ENCODE results near the gene PCNA. TPM values are rescaled to one million over a fixed set of nuclear protein-coding genes. Genes with fewer than 3 reads are reported as not detected.

Gene PCNA
- total and polyA plus RNA-seq, 9 of the 15 experiments (the other 6 are each of a cell fraction or from before 2014, with no cell fraction given): 213 to 390 (median 291) TPM

DNA sequence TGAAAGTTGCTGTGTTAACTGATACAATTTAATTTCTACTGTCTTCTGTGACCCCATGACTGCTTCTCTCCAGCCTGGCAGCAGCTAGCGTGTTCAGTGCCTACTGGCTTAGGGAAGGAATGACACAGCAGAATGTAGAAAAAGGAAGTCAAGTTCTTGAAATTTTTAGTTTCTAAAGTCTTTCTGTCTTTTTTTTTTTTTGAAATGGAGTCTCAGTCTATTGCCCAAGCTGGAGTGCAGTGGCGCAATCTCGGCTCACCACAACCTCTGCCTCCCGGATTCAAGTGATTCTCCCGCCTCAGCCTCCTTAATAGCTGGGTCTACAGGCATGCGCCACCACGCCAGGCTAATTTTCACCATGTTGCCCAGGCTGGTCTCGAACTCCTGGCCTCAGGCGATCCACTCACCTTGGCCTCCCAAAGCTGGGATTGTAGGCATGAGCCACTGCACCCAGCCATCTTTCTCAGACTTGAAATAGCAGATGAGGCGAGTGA, 39.3 kb downstream of the PCNA start:
- H2AFZ ChIP-seq (ENCODE audit: low read depth, low read length): peak overlapping the region; percentile 17; the same call in 1 of the 2 replicates
- no peak overlapping the region for H3K4me2 ChIP-seq (ENCODE audit: insufficient read depth, low read length)
- H3K9me3 ChIP-seq (replicated peaks; ENCODE audit: control insufficient read depth, insufficient read depth, low read depth, low read length): no peaks in the 10 kb centered on the region
- no peaks in the 10 kb centered on the region for H4K20me1 ChIP-seq (replicated peaks; ENCODE audit: control insufficient read depth, insufficient read depth, low read length)
- POLR2A ChIA-PET: interaction anchor here (0.9 to 1.7 kb wide), 3 partner anchors 8 to 23 kb away, joined by 4 to 5 read pairs (median 4); no protein-coding TSS in a partner anchor
- no peak; the same call in 2 of the 3 replicates for ATAC-seq
- H3K27me3 ChIP-seq (ENCODE audit: control insufficient read depth in 2 of 2, insufficient read depth in 2 of 2, low read length in 2 of 2): no peaks in the 10 kb centered on the region
- no TSS peak for BruUV-seq (replicated peaks)
- WGBS (ENCODE audit: insufficient coverage, low coverage, missing lambda C conversion rate): 52% methylated on average over 8 of the region's 10 CpGs
- no peaks in the 10 kb centered on the region for H3K79me2 ChIP-seq (ENCODE audit: control insufficient read depth, insufficient read depth, low read length)
- H3K4me1 ChIP-seq (replicated peaks in 1 of 2; ENCODE audit: control insufficient read depth in 2 of 2, insufficient read depth in 2 of 2, low read length in 2 of 2): peaks cover 4 to 20% of the 10 kb centered on the region in 2 experiments; a peak in 4 of 5 replicates
- intact Hi-C loops (cut with micrococcal nuclease) (no loop called here), in situ Hi-C loops (cut with MboI) (no loop called here)
- no peak overlapping the region for H3K4me3 ChIP-seq
- CTCF ChIA-PET (ENCODE audit: low intra/inter-chr PET ratio): no interaction called here
- FAIRE-seq: peak; percentile 15
- H3K9ac ChIP-seq (ENCODE audit: insufficient read depth in 1 of 2, low read depth in 2 of 2, low read length in 2 of 2): no peak overlapping the region
- peak overlapping the region; percentile 20; the same call in 1 of the 3 replicates for H3K27ac ChIP-seq (ENCODE audit: extremely low read depth, low read depth, low read length)
- H3K9me1 ChIP-seq (ENCODE audit: control insufficient read depth, insufficient read depth, low read length): no peaks in the 10 kb centered on the region
- peak in 1 of 4 experiments; percentile 12 for DNase-seq (ENCODE audit: extremely low read depth in 1 of 4, low spot score in 3 of 4)
- no peaks in the 10 kb centered on the region for H3K36me3 ChIP-seq (ENCODE audit: control insufficient read depth, insufficient read depth, low read length)
- TF ChIP-seq, protein P1, sequence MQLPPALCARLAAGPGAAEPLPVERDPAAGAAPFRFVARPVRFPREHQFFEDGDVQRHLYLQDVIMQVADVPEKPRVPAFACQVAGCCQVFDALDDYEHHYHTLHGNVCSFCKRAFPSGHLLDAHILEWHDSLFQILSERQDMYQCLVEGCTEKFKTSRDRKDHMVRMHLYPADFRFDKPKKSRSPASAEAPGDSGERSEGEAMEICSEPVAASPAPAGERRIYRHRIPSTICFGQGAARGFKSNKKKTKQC (CRISPR knock-in tag; IDR thresholded peaks at IDR 0.05): no peak
- TF ChIP-seq, protein P2, sequence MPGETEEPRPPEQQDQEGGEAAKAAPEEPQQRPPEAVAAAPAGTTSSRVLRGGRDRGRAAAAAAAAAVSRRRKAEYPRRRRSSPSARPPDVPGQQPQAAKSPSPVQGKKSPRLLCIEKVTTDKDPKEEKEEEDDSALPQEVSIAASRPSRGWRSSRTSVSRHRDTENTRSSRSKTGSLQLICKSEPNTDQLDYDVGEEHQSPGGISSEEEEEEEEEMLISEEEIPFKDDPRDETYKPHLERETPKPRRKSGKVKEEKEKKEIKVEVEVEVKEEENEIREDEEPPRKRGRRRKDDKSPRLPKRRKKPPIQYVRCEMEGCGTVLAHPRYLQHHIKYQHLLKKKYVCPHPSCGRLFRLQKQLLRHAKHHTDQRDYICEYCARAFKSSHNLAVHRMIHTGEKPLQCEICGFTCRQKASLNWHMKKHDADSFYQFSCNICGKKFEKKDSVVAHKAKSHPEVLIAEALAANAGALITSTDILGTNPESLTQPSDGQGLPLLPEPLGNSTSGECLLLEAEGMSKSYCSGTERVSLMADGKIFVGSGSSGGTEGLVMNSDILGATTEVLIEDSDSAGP (CRISPR knock-in tag; IDR thresholded peaks at IDR 0.05): no peak
- TF ChIP-seq NR2C2 (CRISPR knock-in tag; IDR thresholded peaks at IDR 0.05) (no peak), NR2C2 (tag; IDR thresholded peaks at IDR 0.05) (peak; percentile 40), PCBP1 (IDR thresholded peaks at IDR 0.05; ENCODE audit: low read depth, low read length, poor library complexity, severe bottlenecking) (no peak), C11orf30 (IDR thresholded peaks at IDR 0.05; ENCODE audit: low read depth) (peak; percentile 75), PATZ1 (CRISPR knock-in tag; IDR thresholded peaks at IDR 0.05; ENCODE audit: borderline replicate concordance) (no peak), E2F6 (IDR thresholded peaks at IDR 0.05; ENCODE audit: borderline replicate concordance in 1 of 2, extremely low read depth in 1 of 2, insufficient read depth in 1 of 2, insufficient read length in 1 of 2, low read depth in 1 of 2, low read length in 1 of 2, poor library complexity in 1 of 2, severe bottlenecking in 1 of 2) (no peak), CEBPG (CRISPR knock-in tag; IDR thresholded peaks at IDR 0.05) (peak; percentile 76), CEBPG (tag; conservative IDR thresholded peaks at IDR 0.05 in 1 of 2, IDR thresholded peaks at IDR 0.05 in 1 of 2) (peak; percentile 86 to 98), SPI1 (IDR thresholded peaks at IDR 0.05; ENCODE audit: borderline replicate concordance, low read depth, low read length) (peak; percentile 81)
- TF ChIP-seq, protein P3, sequence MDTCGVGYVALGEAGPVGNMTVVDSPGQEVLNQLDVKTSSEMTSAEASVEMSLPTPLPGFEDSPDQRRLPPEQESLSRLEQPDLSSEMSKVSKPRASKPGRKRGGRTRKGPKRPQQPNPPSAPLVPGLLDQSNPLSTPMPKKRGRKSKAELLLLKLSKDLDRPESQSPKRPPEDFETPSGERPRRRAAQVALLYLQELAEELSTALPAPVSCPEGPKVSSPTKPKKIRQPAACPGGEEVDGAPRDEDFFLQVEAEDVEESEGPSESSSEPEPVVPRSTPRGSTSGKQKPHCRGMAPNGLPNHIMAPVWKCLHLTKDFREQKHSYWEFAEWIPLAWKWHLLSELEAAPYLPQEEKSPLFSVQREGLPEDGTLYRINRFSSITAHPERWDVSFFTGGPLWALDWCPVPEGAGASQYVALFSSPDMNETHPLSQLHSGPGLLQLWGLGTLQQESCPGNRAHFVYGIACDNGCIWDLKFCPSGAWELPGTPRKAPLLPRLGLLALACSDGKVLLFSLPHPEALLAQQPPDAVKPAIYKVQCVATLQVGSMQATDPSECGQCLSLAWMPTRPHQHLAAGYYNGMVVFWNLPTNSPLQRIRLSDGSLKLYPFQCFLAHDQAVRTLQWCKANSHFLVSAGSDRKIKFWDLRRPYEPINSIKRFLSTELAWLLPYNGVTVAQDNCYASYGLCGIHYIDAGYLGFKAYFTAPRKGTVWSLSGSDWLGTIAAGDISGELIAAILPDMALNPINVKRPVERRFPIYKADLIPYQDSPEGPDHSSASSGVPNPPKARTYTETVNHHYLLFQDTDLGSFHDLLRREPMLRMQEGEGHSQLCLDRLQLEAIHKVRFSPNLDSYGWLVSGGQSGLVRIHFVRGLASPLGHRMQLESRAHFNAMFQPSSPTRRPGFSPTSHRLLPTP (IDR thresholded peaks at IDR 0.05; ENCODE audit: borderline replicate concordance, extremely low read depth, insufficient read length): no peak

All from K562 (cell line).